ENCODE results near the gene IFT20.
A peak's percentile ranks its signal among the peaks of the same experiment; 100 is the strongest.

IFT20 gene

GRCh38 chr17:28335959-28336871, 943 bp upstream of the IFT20 start:
- no peak for DNase-seq (ENCODE audit: low read depth, low spot score)

GRCh38 chr17:28334666-28335200, 539 bp downstream of the IFT20 start:
- no peak for DNase-seq (ENCODE audit: low read depth, low spot score)

- no peak for DNase-seq (ENCODE audit: low read depth, low spot score)
Measured at GRCh38 chr17:28334171-28334570, 1.1 kb downstream of the IFT20 start.

GRCh38 chr17:28333083-28333746, 2.1 kb downstream of the IFT20 start:
- DNase-seq (ENCODE audit: low read depth, low spot score), result no peak

- DNase-seq (ENCODE audit: low read depth, low spot score), result no peak
Measured at GRCh38 chr17:28331891-28332420, 3.3 kb downstream of the IFT20 start.

GRCh38 chr17:28330671-28331070, 4.6 kb downstream of the IFT20 start:
- no peak for DNase-seq (ENCODE audit: low read depth, low spot score)

- no peak for DNase-seq (ENCODE audit: low read depth, low spot score)
Measured at GRCh38 chr17:28328325-28328724, 6.9 kb downstream of the IFT20 start.

GRCh38 chr17:28327709-28328108, 7.6 kb downstream of the IFT20 start:
- DNase-seq (ENCODE audit: low read depth, low spot score), result no peak

- no peak for DNase-seq (ENCODE audit: low read depth, low spot score)
Measured at GRCh38 chr17:28327031-28327607, 8.2 kb downstream of the IFT20 start.

- no peak for DNase-seq (ENCODE audit: low read depth, low spot score)
Measured at GRCh38 chr17:28326114-28326513, 9.2 kb downstream of the IFT20 start.

- DNase-seq (ENCODE audit: low read depth, low spot score), result no peak
Measured at GRCh38 chr17:28325211-28325610, 10.1 kb downstream of the IFT20 start.

- DNase-seq (ENCODE audit: low read depth, low spot score), result no peak
Measured at GRCh38 chr17:28324781-28325180, 10.5 kb downstream of the IFT20 start.

- no peak for DNase-seq (ENCODE audit: low read depth, low spot score)
Measured at GRCh38 chr17:28324267-28324745, 11.0 kb downstream of the IFT20 start.

- no peak for DNase-seq (ENCODE audit: low read depth, low spot score)
Measured at GRCh38 chr17:28320215-28321061, 14.8 kb downstream of the IFT20 start.

GRCh38 chr17:28319598-28319935, 15.7 kb downstream of the IFT20 start:
- no peak for DNase-seq (ENCODE audit: low read depth, low spot score)

GRCh38 chr17:28318759-28319597, 16.3 kb downstream of the IFT20 start, which contains the start of gene TMEM97:
Gene TMEM97 (plus strand): TSS chr17:28319200. CDS start chr17:28319240, 40 bp downstream.
- peak; percentile 92 for DNase-seq (ENCODE audit: low read depth, low spot score)

- no peak for DNase-seq (ENCODE audit: low read depth, low spot score)
Measured at GRCh38 chr17:28317966-28318758, 17.1 kb downstream of the IFT20 start.

- no peak for DNase-seq (ENCODE audit: low read depth, low spot score)
Measured at GRCh38 chr17:28317099-28317965, 17.9 kb downstream of the IFT20 start.

Measured in brain pericyte (primary cell).